Neural cell (in vitro differentiated cells): Measurements from ENCODE around the gene WDR89.

Source experiments
- EP300 ChIP-seq: fragments of 450-650 bp; conservative IDR thresholded peaks from 2 replicates; pipeline ENCODE4 v1.6.1; 2014; ENCODE audit warnings: antibody characterized with exemption, mild to moderate bottlenecking, moderate library complexity; ENCODE audit not compliant: poor library complexity, severe bottlenecking
- EZH2 ChIP-seq: fragments of 200-600, 300-800 bp; shearing (Covaris generic), sonication (generic); IDR thresholded peaks from 2 replicates; pipeline ENCODE4 v1.6.1; 2014; ENCODE audit warnings: antibody characterized with exemption, low read length, borderline replicate concordance, mild to moderate bottlenecking; ENCODE audit not compliant: insufficient read depth, poor library complexity, severe bottlenecking
- MXI1 ChIP-seq: fragments of 450-650 bp; conservative IDR thresholded peaks from 2 replicates; pipeline ENCODE4 v1.6.1; 2014; ENCODE audit warnings: antibody characterized with exemption, mild to moderate bottlenecking; ENCODE audit not compliant: poor library complexity, severe bottlenecking
- POLR2AphosphoS5 ChIP-seq: IDR thresholded peaks from 2 replicates; pipeline ENCODE4 v1.6.1; 2012
- TF ChIP-seq, protein P1 (sequence below): fragments of 450-650 bp; IDR thresholded peaks from 2 replicates; pipeline ENCODE4 v1.5.1; 2014; ENCODE audit warnings: antibody characterized with exemption, mild to moderate bottlenecking, moderate library complexity; ENCODE audit not compliant: poor library complexity, severe bottlenecking
- TF ChIP-seq, protein P2 (sequence below): IDR thresholded peaks from 2 replicates; pipeline ENCODE4 v1.6.1; 2012; ENCODE audit warnings: borderline replicate concordance

DNA sequence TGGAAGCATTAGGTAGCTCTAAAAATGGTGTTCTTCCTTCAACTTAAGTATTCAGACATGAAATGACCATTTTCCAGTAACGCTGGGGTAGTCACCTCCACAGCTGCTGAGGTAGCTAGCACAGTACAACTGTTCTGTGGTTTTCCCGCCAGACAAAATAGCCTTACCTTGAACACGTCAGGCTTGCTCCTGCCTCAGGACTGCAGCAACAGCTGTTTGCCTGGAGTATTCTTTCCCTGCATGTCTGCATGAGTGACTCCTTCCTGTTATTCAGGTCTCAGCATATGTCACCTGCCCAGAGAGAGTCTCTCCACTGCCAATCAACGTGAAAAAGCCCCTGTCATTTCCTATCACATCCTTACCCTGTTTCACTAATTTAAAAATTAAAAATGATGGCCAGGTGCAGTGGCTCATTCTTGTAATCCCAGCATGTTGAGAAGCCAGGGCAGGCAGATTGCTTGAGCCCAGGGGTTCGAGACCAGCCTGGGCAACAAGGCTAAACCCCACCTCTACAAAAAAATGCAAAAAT, 37.9 kb downstream of the WDR89 start:
- TF ChIP-seq EZH2 (no peak), MXI1 (no peak), POLR2AphosphoS5 (no peak), EP300 (no peak)
- TF ChIP-seq, protein P1, sequence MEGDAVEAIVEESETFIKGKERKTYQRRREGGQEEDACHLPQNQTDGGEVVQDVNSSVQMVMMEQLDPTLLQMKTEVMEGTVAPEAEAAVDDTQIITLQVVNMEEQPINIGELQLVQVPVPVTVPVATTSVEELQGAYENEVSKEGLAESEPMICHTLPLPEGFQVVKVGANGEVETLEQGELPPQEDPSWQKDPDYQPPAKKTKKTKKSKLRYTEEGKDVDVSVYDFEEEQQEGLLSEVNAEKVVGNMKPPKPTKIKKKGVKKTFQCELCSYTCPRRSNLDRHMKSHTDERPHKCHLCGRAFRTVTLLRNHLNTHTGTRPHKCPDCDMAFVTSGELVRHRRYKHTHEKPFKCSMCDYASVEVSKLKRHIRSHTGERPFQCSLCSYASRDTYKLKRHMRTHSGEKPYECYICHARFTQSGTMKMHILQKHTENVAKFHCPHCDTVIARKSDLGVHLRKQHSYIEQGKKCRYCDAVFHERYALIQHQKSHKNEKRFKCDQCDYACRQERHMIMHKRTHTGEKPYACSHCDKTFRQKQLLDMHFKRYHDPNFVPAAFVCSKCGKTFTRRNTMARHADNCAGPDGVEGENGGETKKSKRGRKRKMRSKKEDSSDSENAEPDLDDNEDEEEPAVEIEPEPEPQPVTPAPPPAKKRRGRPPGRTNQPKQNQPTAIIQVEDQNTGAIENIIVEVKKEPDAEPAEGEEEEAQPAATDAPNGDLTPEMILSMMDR, result no peak
- TF ChIP-seq, protein P2, sequence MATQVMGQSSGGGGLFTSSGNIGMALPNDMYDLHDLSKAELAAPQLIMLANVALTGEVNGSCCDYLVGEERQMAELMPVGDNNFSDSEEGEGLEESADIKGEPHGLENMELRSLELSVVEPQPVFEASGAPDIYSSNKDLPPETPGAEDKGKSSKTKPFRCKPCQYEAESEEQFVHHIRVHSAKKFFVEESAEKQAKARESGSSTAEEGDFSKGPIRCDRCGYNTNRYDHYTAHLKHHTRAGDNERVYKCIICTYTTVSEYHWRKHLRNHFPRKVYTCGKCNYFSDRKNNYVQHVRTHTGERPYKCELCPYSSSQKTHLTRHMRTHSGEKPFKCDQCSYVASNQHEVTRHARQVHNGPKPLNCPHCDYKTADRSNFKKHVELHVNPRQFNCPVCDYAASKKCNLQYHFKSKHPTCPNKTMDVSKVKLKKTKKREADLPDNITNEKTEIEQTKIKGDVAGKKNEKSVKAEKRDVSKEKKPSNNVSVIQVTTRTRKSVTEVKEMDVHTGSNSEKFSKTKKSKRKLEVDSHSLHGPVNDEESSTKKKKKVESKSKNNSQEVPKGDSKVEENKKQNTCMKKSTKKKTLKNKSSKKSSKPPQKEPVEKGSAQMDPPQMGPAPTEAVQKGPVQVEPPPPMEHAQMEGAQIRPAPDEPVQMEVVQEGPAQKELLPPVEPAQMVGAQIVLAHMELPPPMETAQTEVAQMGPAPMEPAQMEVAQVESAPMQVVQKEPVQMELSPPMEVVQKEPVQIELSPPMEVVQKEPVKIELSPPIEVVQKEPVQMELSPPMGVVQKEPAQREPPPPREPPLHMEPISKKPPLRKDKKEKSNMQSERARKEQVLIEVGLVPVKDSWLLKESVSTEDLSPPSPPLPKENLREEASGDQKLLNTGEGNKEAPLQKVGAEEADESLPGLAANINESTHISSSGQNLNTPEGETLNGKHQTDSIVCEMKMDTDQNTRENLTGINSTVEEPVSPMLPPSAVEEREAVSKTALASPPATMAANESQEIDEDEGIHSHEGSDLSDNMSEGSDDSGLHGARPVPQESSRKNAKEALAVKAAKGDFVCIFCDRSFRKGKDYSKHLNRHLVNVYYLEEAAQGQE, result no peak
